HL-60 (cell line): ENCODE data around the gene ZGPAT.

Experiments used
- DNase-seq, 2 experiments: peaks; one replicate each; pipeline ENCODE4 v3.0.0-alpha.2; 2010 to 2020; ENCODE audit warnings: low read depth in 1 of 2, low spot score in 1 of 2
- H3K27ac ChIP-seq: fragments of 250-450 bp; sonication (Bioruptor Pico); replicated peaks from 2 replicates; pipeline ENCODE4 v1.5.1; 2020; ENCODE audit warnings: mild to moderate bottlenecking, moderate library complexity
- H3K27me3 ChIP-seq: fragments of 250-450 bp; sonication (Bioruptor Pico); 2 replicates; pipeline ENCODE4 v1.5.1; 2021; ENCODE audit warnings: mild to moderate bottlenecking, moderate library complexity; ENCODE audit not compliant: insufficient read depth, poor library complexity, severe bottlenecking
- H3K4me3 ChIP-seq: replicated peaks from 2 replicates; pipeline ENCODE4 v1.5.1; 2011; ENCODE audit warnings: mild to moderate bottlenecking, control low read depth, low read length; ENCODE audit not compliant: insufficient read depth
- GABPA ChIP-seq: IDR thresholded peaks from 2 replicates; pipeline ENCODE4 v1.6.1; 2012; ENCODE audit warnings: low read depth
- POLR2AphosphoS5 ChIP-seq: IDR thresholded peaks from 2 replicates; pipeline ENCODE4 v1.6.1; 2012; ENCODE audit warnings: low read depth
- SPI1 ChIP-seq: IDR thresholded peaks from 2 replicates; pipeline ENCODE4 v1.6.1; 2012; ENCODE audit warnings: low read depth, mild to moderate bottlenecking, borderline replicate concordance
- TF ChIP-seq, protein P1 (sequence below): IDR thresholded peaks from one replicate; pipeline ENCODE4 v1.5.1; 2011; ENCODE audit warnings: low read length, control low read depth, inconsistent platforms; ENCODE audit not compliant: insufficient read depth
- TF ChIP-seq, protein P2 (sequence below): IDR thresholded peaks from 2 replicates; pipeline ENCODE4 v1.6.1; 2012; ENCODE audit warnings: low read depth; ENCODE audit not compliant: insufficient replicate concordance

Gene ZGPAT

DNA sequence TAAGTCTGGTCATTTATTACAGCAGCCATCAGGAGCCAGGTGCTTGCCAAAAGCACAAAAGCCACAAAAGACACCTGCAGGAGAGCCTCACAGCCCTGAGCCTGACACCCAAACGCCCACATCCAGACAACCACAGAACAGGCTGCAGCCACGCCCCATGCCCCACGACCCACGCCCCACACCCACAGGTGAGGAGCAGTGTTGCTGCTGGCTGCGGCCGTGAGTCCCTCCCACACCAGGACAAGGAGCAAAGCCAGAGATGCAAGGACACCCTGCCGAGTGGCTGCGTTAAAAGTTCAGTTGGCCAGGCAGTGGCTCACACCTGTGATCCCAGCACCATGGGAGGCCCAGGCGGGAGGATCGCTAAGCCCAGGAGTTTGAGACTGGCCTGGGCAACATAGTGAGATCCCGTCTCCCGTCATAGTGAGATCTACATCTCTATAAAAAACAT, 74.7 kb downstream of the ZGPAT start:
- no peak for TF ChIP-seq SPI1
- TF ChIP-seq GABPA, result no peak
- TF ChIP-seq, protein P1, sequence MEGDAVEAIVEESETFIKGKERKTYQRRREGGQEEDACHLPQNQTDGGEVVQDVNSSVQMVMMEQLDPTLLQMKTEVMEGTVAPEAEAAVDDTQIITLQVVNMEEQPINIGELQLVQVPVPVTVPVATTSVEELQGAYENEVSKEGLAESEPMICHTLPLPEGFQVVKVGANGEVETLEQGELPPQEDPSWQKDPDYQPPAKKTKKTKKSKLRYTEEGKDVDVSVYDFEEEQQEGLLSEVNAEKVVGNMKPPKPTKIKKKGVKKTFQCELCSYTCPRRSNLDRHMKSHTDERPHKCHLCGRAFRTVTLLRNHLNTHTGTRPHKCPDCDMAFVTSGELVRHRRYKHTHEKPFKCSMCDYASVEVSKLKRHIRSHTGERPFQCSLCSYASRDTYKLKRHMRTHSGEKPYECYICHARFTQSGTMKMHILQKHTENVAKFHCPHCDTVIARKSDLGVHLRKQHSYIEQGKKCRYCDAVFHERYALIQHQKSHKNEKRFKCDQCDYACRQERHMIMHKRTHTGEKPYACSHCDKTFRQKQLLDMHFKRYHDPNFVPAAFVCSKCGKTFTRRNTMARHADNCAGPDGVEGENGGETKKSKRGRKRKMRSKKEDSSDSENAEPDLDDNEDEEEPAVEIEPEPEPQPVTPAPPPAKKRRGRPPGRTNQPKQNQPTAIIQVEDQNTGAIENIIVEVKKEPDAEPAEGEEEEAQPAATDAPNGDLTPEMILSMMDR, result no peak
- no peak for TF ChIP-seq POLR2AphosphoS5
- TF ChIP-seq, protein P2, sequence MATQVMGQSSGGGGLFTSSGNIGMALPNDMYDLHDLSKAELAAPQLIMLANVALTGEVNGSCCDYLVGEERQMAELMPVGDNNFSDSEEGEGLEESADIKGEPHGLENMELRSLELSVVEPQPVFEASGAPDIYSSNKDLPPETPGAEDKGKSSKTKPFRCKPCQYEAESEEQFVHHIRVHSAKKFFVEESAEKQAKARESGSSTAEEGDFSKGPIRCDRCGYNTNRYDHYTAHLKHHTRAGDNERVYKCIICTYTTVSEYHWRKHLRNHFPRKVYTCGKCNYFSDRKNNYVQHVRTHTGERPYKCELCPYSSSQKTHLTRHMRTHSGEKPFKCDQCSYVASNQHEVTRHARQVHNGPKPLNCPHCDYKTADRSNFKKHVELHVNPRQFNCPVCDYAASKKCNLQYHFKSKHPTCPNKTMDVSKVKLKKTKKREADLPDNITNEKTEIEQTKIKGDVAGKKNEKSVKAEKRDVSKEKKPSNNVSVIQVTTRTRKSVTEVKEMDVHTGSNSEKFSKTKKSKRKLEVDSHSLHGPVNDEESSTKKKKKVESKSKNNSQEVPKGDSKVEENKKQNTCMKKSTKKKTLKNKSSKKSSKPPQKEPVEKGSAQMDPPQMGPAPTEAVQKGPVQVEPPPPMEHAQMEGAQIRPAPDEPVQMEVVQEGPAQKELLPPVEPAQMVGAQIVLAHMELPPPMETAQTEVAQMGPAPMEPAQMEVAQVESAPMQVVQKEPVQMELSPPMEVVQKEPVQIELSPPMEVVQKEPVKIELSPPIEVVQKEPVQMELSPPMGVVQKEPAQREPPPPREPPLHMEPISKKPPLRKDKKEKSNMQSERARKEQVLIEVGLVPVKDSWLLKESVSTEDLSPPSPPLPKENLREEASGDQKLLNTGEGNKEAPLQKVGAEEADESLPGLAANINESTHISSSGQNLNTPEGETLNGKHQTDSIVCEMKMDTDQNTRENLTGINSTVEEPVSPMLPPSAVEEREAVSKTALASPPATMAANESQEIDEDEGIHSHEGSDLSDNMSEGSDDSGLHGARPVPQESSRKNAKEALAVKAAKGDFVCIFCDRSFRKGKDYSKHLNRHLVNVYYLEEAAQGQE, result no peak
- no peak for DNase-seq
- H3K27me3 ChIP-seq, result no peaks in the 10 kb centered on the region
- no peak overlapping the region for H3K27ac ChIP-seq
- H3K4me3 ChIP-seq, result no peak overlapping the region

DNA sequence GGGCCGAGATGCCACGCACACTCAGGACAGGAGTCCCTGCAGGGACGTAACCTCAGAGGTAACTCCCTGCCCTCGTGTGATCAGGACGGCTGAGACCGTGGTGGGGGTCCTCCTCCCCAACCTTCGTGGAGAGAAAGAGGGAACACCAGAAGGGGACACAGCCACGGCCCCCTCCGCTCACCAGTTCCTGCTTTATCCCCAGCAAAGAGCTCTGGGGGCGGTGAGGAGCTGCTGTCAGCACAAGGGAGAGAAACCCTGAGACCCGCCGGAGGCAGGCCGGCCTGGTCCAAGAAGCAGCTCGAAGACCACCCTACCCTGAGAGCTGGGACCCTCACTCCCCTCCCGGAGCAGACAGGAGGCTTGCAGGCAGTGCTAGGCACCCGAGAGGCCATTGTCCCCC, 76.1 kb downstream of the ZGPAT start:
- H3K27ac ChIP-seq, result no peak overlapping the region
- H3K27me3 ChIP-seq, result no peaks in the 10 kb centered on the region
- H3K4me3 ChIP-seq, result no peak overlapping the region
- DNase-seq, result no peak
- TF ChIP-seq SPI1 (no peak), POLR2AphosphoS5 (no peak), GABPA (no peak)
- TF ChIP-seq, protein P2, result no peak
- TF ChIP-seq, protein P1, result no peak

DNA sequence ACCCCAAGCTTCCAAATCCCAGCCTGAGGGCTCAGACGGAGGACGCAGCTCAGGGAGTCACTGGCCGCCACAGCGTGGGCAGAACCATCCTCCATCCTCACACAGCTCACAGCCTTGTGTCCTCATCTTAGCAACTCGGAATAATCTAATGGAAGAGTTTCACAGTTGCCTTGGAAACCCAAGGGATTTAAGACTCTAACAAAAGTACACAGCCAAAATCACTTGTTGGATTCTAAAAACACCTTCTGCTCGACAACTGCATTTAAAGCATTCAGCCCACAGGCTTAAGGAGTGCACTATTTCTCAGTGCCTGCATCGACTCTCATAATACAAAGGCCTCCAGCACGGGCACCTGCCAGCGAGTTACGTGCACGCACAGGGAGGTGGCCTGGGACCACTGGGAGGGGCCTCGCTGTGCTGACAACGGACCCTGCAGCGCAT, 77.9 kb downstream of the ZGPAT start:
- TF ChIP-seq POLR2AphosphoS5 (no peak), GABPA (no peak), SPI1 (no peak)
- TF ChIP-seq, protein P2, result no peak
- TF ChIP-seq, protein P1, result no peak
- Histone ChIP-seq H3K4me3 (no peak overlapping the region), H3K27ac (no peak overlapping the region), H3K27me3 (no peaks in the 10 kb centered on the region)
- no peak for DNase-seq
